Fibroblast of lung (primary cell): ENCODE data around the gene WDFY1. TPM values are rescaled to one million over a fixed set of nuclear protein-coding genes. Genes with fewer than 3 reads are reported as not detected.

ENCODE experiments used
- DNase-seq, 2 donors: peaks; one replicate each; pipeline versions ENCODE4 v3.0.0 to v3.0.0-alpha.2; 2010; ENCODE audit warnings: low read depth in 2 of 2
- H2AFZ ChIP-seq: 2 replicates; pipeline ENCODE4 v1.5.1; 2012; ENCODE audit warnings: low read length, control low read depth, inconsistent platforms
- H3K27ac ChIP-seq: 2 replicates; pipeline ENCODE4 v1.5.1; 2011; ENCODE audit warnings: low read length, control low read depth; ENCODE audit not compliant: insufficient read depth
- H3K27me3 ChIP-seq: 2 replicates; pipeline ENCODE4 v1.5.1; 2011; ENCODE audit warnings: mild to moderate bottlenecking, low read length; ENCODE audit not compliant: control insufficient read depth, insufficient read depth
- H3K36me3 ChIP-seq: 2 replicates; pipeline ENCODE4 v1.5.1; 2011; ENCODE audit warnings: low read length; ENCODE audit not compliant: control insufficient read depth, insufficient read depth
- H3K4me1 ChIP-seq: 2 replicates; pipeline ENCODE4 v1.5.1; 2011; ENCODE audit warnings: low read length; ENCODE audit not compliant: control insufficient read depth, insufficient read depth; ENCODE audit errors: extremely low read depth
- H3K4me2 ChIP-seq: 2 replicates; pipeline ENCODE4 v1.5.1; 2011; ENCODE audit warnings: low read length, control low read depth; ENCODE audit not compliant: insufficient read depth; ENCODE audit errors: extremely low read depth
- H3K4me3 ChIP-seq, 4 experiments: fragments of 200-600 bp in 1 of 4; sonication (generic) in 1 of 4; replicated peaks in 1 of 4; 2 replicates each; pipeline ENCODE4 v1.5.1; 2011 to 2016; ENCODE audit warnings: low read length in 4 of 4, low read depth in 3 of 4, mild to moderate bottlenecking in 3 of 4, control low read depth in 2 of 4, inconsistent platforms in 1 of 4, mixed read lengths in 1 of 4; ENCODE audit not compliant: insufficient read depth in 1 of 4; ENCODE audit errors: control extremely low read depth in 1 of 4
- H3K79me2 ChIP-seq: 2 replicates; pipeline ENCODE4 v1.5.1; 2012; ENCODE audit warnings: mild to moderate bottlenecking, low read length, inconsistent platforms; ENCODE audit not compliant: control insufficient read depth, insufficient read depth
- H3K9ac ChIP-seq: 2 replicates; pipeline ENCODE4 v1.5.1; 2011; ENCODE audit warnings: mild to moderate bottlenecking, low read length, control low read depth; ENCODE audit not compliant: insufficient read depth
- H3K9me3 ChIP-seq: 2 replicates; pipeline ENCODE4 v1.5.1; 2012; ENCODE audit warnings: low read depth, low read length; ENCODE audit not compliant: control insufficient read depth, insufficient read depth
- H4K20me1 ChIP-seq: 2 replicates; pipeline ENCODE4 v1.5.1; 2011; ENCODE audit warnings: low read length; ENCODE audit not compliant: control insufficient read depth, insufficient read depth; ENCODE audit errors: extremely low read depth
- CTCF ChIP-seq, 2 donors: IDR thresholded peaks in 1 of 2; conservative IDR thresholded peaks in 1 of 2; 1 replicate in 1 of 2; 2 replicates in 1 of 2; pipeline ENCODE4 v1.5.1; 2011 to 2012; ENCODE audit warnings: low read length in 2 of 2, control low read depth in 1 of 2, inconsistent platforms in 1 of 2, low read depth in 1 of 2, mild to moderate bottlenecking in 1 of 2
- EZH2 ChIP-seq: IDR thresholded peaks from 2 replicates; pipeline ENCODE4 v1.5.1; 2012; ENCODE audit warnings: low read length, control low read depth, mild to moderate bottlenecking; ENCODE audit errors: missing control alignments
- polyA plus RNA-seq, 2 donors: library from polyadenylated mRNA; depleted of rRNA in 1 of 2; stranded (reverse) in 1 of 2; unstranded in 1 of 2; fragments of >200 nt; gene quantifications; 2 replicates each; pipeline ENCODE4 v1.2.1, GENCODE V29; 2011 to 2012; ENCODE audit warnings: missing spikeins in 1 of 2
- total RNA-seq: library from RNA; depleted of rRNA; stranded (reverse); fragments of >200 nt; gene quantifications from 2 replicates; pipeline ENCODE4 v1.2.1, GENCODE V29; 2014

WDFY1 gene
- total and polyA plus RNA-seq, 2 donors (not counting 1 experiment from before 2014, with no cell fraction given), result 79.1 to 156 TPM

DNA sequence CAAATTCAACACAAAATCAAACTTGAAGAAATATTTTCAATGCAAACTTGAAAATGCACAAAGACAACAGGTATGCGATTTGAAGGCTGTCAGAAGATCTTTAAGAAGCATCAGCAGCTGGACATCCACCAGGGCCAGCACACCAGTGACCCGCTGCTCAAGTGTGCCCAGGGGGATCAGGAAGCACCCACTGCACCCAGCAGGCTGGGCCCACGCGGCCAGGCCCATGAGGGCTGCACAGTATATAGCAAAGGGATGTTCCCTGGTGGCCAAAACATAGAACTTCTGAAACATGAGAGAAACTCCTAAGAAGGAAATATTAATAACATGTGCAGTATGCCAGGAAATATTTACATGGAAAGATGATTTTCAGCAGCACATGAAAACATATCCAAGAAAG lies 25.0 kb downstream of the WDFY1 start:
- no peak for DNase-seq
- Histone ChIP-seq H3K4me3 (no peak overlapping the region), H2AFZ (no peak overlapping the region), H3K9me3 (no peaks in the 10 kb centered on the region), H3K4me2 (no peak overlapping the region), H3K27me3 (no peaks in the 10 kb centered on the region), H3K27ac (no peak overlapping the region), H3K9ac (no peak overlapping the region), H3K4me1 (no peaks in the 10 kb centered on the region), H3K79me2 (peaks cover 48% of the 10 kb centered on the region), H4K20me1 (no peaks in the 10 kb centered on the region), H3K36me3 (peaks cover 4% of the 10 kb centered on the region)
- TF ChIP-seq EZH2, result no peak
- peak in 1 of 2 donors; percentile 3 for TF ChIP-seq CTCF (conservative IDR thresholded peaks at IDR 0.05 in 1 of 2, IDR thresholded peaks at IDR 0.05 in 1 of 2; ENCODE audit: low read depth in 1 of 2, low read length in 2 of 2)

DNA sequence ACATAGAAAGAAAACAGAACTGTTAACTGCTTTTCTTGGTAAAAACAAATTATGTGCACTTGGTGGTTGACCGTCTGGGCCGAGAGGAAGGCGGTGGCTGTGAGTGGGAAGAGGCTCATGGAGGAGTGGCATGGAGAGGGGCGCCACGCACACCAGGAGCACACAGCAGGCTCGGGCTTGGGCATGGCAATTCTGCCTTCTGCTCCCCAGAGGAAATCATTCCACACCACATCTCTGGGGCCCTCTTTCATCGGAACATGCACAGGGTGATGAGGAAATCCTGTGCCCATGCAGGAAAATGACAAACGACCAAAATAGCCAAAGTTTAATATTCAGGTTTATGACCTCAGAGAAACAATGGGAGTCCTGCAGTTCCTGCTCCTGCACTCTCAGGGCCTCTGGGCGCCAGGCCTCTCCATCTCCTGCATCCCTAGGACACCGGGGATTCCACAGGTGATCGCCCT lies 26.4 kb downstream of the WDFY1 start:
- H3K4me1 ChIP-seq, result peaks cover 4% of the 10 kb centered on the region
- no peak overlapping the region for H3K9ac ChIP-seq
- TF ChIP-seq CTCF (conservative IDR thresholded peaks at IDR 0.05 in 1 of 2, IDR thresholded peaks at IDR 0.05 in 1 of 2; ENCODE audit: low read depth in 1 of 2, low read length in 2 of 2) (no peak), EZH2 (no peak)
- peaks cover 4% of the 10 kb centered on the region for H3K36me3 ChIP-seq
- no peak overlapping the region for H2AFZ ChIP-seq
- no peak overlapping the region for H3K27ac ChIP-seq
- H3K9me3 ChIP-seq, result no peaks in the 10 kb centered on the region
- no peak overlapping the region for H3K4me2 ChIP-seq
- no peak for DNase-seq
- no peak overlapping the region for H3K4me3 ChIP-seq
- peaks cover 1% of the 10 kb centered on the region for H4K20me1 ChIP-seq
- H3K27me3 ChIP-seq, result no peaks in the 10 kb centered on the region
- H3K79me2 ChIP-seq, result peaks cover 42% of the 10 kb centered on the region

- Histone ChIP-seq H3K4me1 (peaks cover 4% of the 10 kb centered on the region), H4K20me1 (peaks cover 1% of the 10 kb centered on the region), H3K79me2 (peaks cover 34% of the 10 kb centered on the region), H3K36me3 (peaks cover 4% of the 10 kb centered on the region), H2AFZ (no peak overlapping the region), H3K9me3 (no peaks in the 10 kb centered on the region), H3K27me3 (no peaks in the 10 kb centered on the region), H3K27ac (no peak overlapping the region), H3K9ac (no peak overlapping the region), H3K4me2 (no peak overlapping the region), H3K4me3 (no peak overlapping the region)
- TF ChIP-seq EZH2 (no peak), CTCF (conservative IDR thresholded peaks at IDR 0.05 in 1 of 2, IDR thresholded peaks at IDR 0.05 in 1 of 2; ENCODE audit: low read depth in 1 of 2, low read length in 2 of 2) (no peak)
- DNase-seq, result no peak
Observed at GRCh38 chr2:223916181-223916920, 28.8 kb downstream of the WDFY1 start.
